HG03064 (cell line): Measurements from ENCODE around the gene MYO7A.

Experiments used
- ATAC-seq: cut with Tn5 transposase; IDR thresholded peaks from one replicate; pipeline ENCODE4 v1.9.1; 2021; ENCODE audit warnings: low read depth; ENCODE audit not compliant: unreplicated experiment

MYO7A gene

DNA sequence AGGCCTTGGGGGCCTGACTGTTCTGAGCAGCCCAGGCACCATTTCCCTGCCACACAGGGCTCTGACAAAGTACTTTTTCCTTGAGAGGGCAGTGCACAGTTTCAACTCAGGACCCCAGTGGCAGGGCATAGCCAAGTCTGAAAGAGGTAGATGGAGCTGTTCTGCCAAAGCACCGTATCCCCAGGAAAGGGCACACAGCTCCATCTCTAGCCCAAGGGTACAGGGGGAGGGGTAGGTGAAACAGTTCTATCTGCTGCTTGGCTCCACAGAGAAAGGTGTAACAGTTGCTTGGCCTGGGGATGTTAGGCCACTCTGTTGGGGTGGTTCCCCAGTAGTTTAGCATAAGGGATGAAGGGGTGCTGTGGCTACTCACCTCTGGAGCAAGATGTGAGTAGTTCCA, 125.6 kb downstream of the MYO7A start:
- ATAC-seq = no peak

DNA sequence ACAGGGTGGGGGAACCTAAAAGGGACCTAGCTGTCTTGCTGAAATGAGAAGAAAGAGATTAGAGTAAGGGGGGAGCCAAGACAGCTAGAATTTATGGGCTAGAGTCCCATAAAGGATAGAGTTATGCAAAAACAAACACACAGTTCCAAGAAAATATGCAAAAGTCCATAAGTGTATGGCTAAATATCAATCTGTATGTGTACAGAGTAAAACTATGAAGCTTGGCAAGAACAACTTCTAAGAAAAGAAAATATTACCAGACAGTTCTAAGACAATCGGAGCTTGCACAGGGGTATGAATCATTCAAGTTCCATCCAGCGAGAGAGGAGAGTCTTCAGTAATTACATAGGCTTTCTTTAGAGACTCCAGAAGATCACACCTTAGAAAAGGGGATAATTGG, 131.6 kb downstream of the MYO7A start:
- ATAC-seq = no peak

DNA sequence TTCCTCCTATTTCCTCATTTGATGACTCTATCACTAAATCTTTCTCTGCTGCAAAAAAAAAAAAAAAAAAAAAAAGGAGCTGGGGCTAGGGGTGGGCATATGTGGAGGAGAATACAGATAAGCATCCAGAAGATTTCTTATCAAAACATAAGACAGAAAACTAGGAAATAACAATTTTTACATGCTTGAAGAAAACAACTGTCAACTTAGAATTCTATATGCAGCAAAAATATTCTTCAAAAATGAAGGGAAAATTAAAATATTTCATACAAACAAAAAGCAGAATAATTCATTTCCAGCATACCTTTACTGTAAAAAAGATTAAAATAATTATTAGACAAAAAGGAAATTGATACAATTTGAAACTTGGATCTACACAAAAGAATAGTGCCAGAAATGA, 134.8 kb downstream of the MYO7A start:
- no peak for ATAC-seq
